Osteocyte (in vitro differentiated cells): ENCODE data around the gene ZNG1A. TPM values are rescaled to one million over a fixed set of nuclear protein-coding genes. Genes with fewer than 3 reads are reported as not detected.
"Not testable (repeated sequence)": the region's sequence is repeated elsewhere in the genome, so short reads cannot be mapped to it uniquely, and the experiment has no call there.

Source experiments
- DNase-seq: peaks from one replicate; pipeline ENCODE4 v3.0.0; 2021; ENCODE audit warnings: mixed read lengths; ENCODE audit not compliant: unreplicated experiment; ENCODE audit errors: extremely low spot score
- H3K27ac Mint-ChIP-seq: one replicate; pipeline ENCODE4 v1.8.0; 2021; ENCODE audit warnings: mild to moderate bottlenecking, mixed read lengths; ENCODE audit not compliant: unreplicated experiment
- H3K27me3 Mint-ChIP-seq: one replicate; pipeline ENCODE4 v1.8.0; 2021; ENCODE audit warnings: mixed read lengths; ENCODE audit not compliant: unreplicated experiment
- H3K36me3 Mint-ChIP-seq: one replicate; pipeline ENCODE4 v1.8.0; 2021; ENCODE audit warnings: mixed read lengths; ENCODE audit not compliant: unreplicated experiment
- H3K4me1 Mint-ChIP-seq: one replicate; pipeline ENCODE4 v1.8.0; 2021; ENCODE audit warnings: mixed read lengths; ENCODE audit not compliant: unreplicated experiment
- H3K4me3 Mint-ChIP-seq: one replicate; pipeline ENCODE4 v1.8.0; 2021; ENCODE audit warnings: mild to moderate bottlenecking, moderate library complexity, mixed read lengths; ENCODE audit not compliant: unreplicated experiment
- H3K9me3 Mint-ChIP-seq: one replicate; pipeline ENCODE4 v1.8.0; 2021; ENCODE audit warnings: mixed read lengths; ENCODE audit not compliant: unreplicated experiment
- total RNA-seq: library from RNA; stranded (reverse); gene quantifications from 2 replicates; pipeline ENCODE4 v1.2.1, GENCODE V29; 2021

The ZNG1A gene
- total RNA-seq, 1 donor from 2014 or later: 26.3 TPM

DNA sequence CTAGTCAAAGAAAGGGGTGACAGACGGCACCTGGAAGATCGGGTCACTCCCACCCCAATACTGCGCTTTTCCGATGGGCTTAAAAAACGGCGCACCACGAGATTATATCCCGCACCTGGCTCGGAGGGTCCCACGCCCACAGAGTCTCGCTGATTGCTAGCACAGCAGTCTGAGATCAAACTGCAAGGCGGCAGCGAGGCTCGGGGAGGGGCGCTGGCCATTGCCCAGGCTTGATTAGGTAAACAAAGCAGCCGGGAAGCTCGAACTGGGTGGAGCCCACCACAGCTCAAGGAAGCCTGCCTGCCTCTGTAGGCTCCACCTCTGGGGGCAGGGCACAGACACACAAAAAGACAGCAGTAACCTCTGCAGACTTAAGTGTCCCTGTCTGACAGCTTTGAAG lies 39.0 kb downstream of the ZNG1A start:
- not testable (repeated sequence) for H3K36me3 Mint-ChIP-seq, H3K27ac Mint-ChIP-seq, DNase-seq, H3K9me3 Mint-ChIP-seq, H3K4me3 Mint-ChIP-seq, H3K27me3 Mint-ChIP-seq, H3K4me1 Mint-ChIP-seq

DNA sequence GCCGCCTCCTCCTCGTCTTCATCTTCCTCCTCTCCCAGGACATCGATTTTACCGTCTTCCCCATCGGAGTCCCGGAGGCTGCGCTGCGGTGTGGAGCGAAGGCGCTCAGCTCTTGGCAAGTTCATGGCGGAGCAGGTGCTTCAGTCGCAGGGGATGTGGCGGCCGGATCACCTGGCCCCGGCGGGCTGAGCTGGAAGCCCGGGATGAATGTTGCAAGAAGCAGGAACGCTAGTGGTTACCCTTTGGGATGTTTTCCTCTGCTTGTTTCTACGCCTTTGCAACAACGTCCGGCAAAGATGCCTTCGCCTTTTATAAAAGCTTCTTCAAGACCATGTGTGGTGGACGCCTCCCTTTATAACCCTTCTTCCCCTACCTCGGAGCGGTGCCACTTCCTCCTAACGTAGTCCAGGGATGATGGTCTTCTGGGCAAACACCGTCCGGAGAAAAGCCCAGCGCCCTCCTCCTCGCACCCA lies 60.8 kb downstream of the ZNG1A start, which contains the start of gene FOXD4:
Gene FOXD4, minus strand, starts transcription at position 423 of the 473 bp plus-strand sequence. Its CDS starts 298 bp downstream, at position 125.
- peaks cover 10% of the 10 kb centered on the region for H3K36me3 Mint-ChIP-seq
- peaks cover 36% of the 10 kb centered on the region for H3K27me3 Mint-ChIP-seq
- not testable (repeated sequence) for DNase-seq, H3K27ac Mint-ChIP-seq, H3K9me3 Mint-ChIP-seq
- H3K4me3 Mint-ChIP-seq: peak within 1 kb of the TSS; percentile 47
- peaks cover 17% of the 10 kb centered on the region for H3K4me1 Mint-ChIP-seq

GRCh38 chr9:117144-117994 lies 61.5 kb downstream of the ZNG1A start:
- H3K4me3 Mint-ChIP-seq, DNase-seq, H3K9me3 Mint-ChIP-seq, H3K27ac Mint-ChIP-seq: not testable (repeated sequence)
- H3K4me1 Mint-ChIP-seq: peaks cover 17% of the 10 kb centered on the region
- H3K27me3 Mint-ChIP-seq: peaks cover 42% of the 10 kb centered on the region
- H3K36me3 Mint-ChIP-seq: peaks cover 10% of the 10 kb centered on the region

- Mint-ChIP-seq H3K27me3 (peaks cover 44% of the 10 kb centered on the region), H3K36me3 (peaks cover 10% of the 10 kb centered on the region), H3K4me1 (peaks cover 17% of the 10 kb centered on the region)
- not testable (repeated sequence) for DNase-seq, H3K27ac Mint-ChIP-seq, H3K4me3 Mint-ChIP-seq, H3K9me3 Mint-ChIP-seq
Observed at GRCh38 chr9:116239-117077, 62.4 kb downstream of the ZNG1A start.

DNA sequence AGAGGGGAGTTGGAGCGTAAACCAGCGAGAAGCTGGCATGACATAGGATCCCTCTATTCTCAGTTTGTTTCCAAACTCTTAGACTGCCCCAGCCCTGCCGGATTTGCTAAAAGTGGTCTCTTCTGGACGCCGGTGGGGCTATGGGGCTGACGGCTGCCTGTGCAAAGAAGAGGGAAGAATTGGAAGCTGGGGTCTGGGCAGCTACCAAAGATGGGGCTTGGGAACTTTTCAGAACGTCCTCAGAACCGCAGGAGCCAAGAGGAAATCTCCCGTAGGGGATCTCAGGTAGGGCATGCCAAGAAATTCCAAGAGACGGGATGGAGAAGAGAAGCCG lies 63.8 kb downstream of the ZNG1A start:
- Mint-ChIP-seq H3K27me3 (peaks cover 44% of the 10 kb centered on the region), H3K4me3 (peak overlapping the region; percentile 61), H3K4me1 (peaks cover 17% of the 10 kb centered on the region)
- H3K27ac Mint-ChIP-seq, H3K36me3 Mint-ChIP-seq, DNase-seq, H3K9me3 Mint-ChIP-seq: not testable (repeated sequence)

DNA sequence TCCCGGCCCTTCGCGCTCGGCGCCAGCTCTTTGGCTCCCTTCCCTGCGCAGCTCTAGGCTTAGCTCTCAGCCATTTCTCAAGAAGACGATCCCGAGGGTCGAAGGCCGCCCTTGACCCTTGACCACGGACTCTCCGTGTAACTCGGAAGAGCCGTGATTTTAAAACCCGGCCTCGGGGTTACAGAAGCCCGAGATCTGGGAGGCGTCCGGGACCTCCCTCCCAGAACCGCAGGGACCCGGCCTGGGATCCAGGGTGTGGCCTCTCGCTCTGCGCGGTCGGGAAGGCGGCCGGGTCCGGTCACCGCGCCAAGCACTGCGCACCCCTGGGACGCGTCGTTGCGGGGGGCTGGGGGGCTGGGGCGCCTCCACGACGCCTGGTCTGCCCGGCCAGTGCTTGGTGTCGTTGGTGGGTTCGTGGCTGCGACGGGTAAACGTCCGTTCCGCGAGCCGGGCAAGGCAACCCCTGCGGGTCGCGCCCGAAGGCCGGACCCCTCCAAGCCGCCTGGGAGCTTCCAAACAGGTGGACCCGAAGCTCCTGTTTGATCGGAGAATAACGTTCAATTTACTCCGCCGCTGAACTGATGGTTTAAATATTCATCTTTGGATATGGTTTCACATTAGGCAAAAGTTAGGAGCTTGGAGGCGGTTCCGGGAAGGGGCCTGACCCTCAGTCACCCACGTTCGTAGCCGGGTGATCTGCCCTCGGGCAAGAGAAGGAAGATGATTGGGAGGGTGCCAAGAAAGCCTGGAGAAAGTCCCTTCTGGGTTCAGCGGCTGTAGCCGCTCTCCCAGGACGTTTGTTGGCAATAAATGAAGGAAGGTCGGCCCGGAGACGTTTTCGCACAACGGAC lies 64.4 kb downstream of the ZNG1A start:
- Mint-ChIP-seq H3K4me1 (peaks cover 17% of the 10 kb centered on the region), H3K27me3 (peaks cover 48% of the 10 kb centered on the region), H3K4me3 (peak overlapping the region; percentile 67)
- not testable (repeated sequence) for H3K27ac Mint-ChIP-seq, DNase-seq, H3K36me3 Mint-ChIP-seq, H3K9me3 Mint-ChIP-seq

GRCh38 chr9:113468-114266 lies 65.2 kb downstream of the ZNG1A start:
- DNase-seq, H3K9me3 Mint-ChIP-seq, H3K27ac Mint-ChIP-seq, H3K36me3 Mint-ChIP-seq: not testable (repeated sequence)
- Mint-ChIP-seq H3K27me3 (peaks cover 54% of the 10 kb centered on the region), H3K4me1 (peaks cover 17% of the 10 kb centered on the region), H3K4me3 (peak overlapping the region; percentile 67)

GRCh38 chr9:112589-113467 lies 66.0 kb downstream of the ZNG1A start:
- H3K36me3 Mint-ChIP-seq, DNase-seq, H3K27ac Mint-ChIP-seq, H3K9me3 Mint-ChIP-seq: not testable (repeated sequence)
- Mint-ChIP-seq H3K27me3 (peaks cover 54% of the 10 kb centered on the region), H3K4me3 (peak overlapping the region; percentile 18), H3K4me1 (peaks cover 15% of the 10 kb centered on the region)

DNA sequence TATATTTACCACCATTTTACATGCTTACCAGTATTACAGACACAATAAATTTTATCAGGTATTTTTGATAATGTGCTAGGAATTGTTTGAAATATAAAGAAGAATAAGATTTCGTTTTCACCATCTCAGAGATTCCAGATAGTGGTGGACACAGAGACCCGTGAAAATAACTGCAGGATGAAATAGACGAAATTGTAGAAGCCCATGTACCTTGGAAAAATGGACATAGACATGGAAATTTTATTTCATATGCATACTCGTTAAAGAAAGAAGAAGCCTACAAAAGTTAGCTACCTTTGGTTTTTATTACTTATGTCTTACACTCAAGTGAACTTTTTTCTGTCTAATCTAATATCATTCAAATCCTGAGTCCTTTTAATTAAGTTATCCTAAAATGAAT lies 68.2 kb downstream of the ZNG1A start:
- not testable (repeated sequence) for H3K4me3 Mint-ChIP-seq, H3K36me3 Mint-ChIP-seq, DNase-seq, H3K9me3 Mint-ChIP-seq, H3K27ac Mint-ChIP-seq, H3K4me1 Mint-ChIP-seq
- H3K27me3 Mint-ChIP-seq: peaks cover 54% of the 10 kb centered on the region

GRCh38 chr9:109540-109939 lies 69.3 kb downstream of the ZNG1A start:
- not testable (repeated sequence) for H3K36me3 Mint-ChIP-seq, H3K4me1 Mint-ChIP-seq, H3K27ac Mint-ChIP-seq, H3K4me3 Mint-ChIP-seq, DNase-seq, H3K9me3 Mint-ChIP-seq
- H3K27me3 Mint-ChIP-seq: peaks cover 49% of the 10 kb centered on the region
